Colonic mucosa (tissue), 4 donors: Measurements from ENCODE around the gene LDAF1. TPM values are rescaled to one million over a fixed set of nuclear protein-coding genes. Genes with fewer than 3 reads are reported as not detected.
A peak's percentile ranks its signal among the peaks of the same experiment; 100 is the strongest.

Source experiments
- DNase-seq: peaks from one replicate; pipeline ENCODE4 v3.0.0-alpha.2; 2020
- H3K27ac ChIP-seq: fragments of 200-600 bp; one replicate; pipeline ENCODE4 v1.8.0; 2021
- H3K27me3 ChIP-seq: fragments of 200-600 bp; one replicate; pipeline ENCODE4 v1.8.0; 2021
- H3K36me3 ChIP-seq: fragments of 200-600 bp; one replicate; pipeline ENCODE4 v1.8.0; 2021
- H3K4me1 ChIP-seq: fragments of 200-600 bp; one replicate; pipeline ENCODE4 v1.8.0; 2021; ENCODE audit warnings: mild to moderate bottlenecking
- H3K4me3 ChIP-seq: fragments of 200-600 bp; one replicate; pipeline ENCODE4 v1.8.0; 2021
- H3K9ac ChIP-seq, 2 donors: one replicate each; pipeline ENCODE4 v1.7.0; 2013; ENCODE audit warnings: control low read depth in 2 of 2, low read depth in 2 of 2, low read length in 2 of 2
- H3K9me3 ChIP-seq: fragments of 200-600 bp; one replicate; pipeline ENCODE4 v1.8.0; 2021
- CTCF ChIP-seq: fragments of 200-600 bp; IDR thresholded peaks from one replicate; pipeline ENCODE4 v1.8.0; 2022; ENCODE audit warnings: antibody characterized with exemption, mild to moderate bottlenecking
- intact Hi-C: fragments of 100-400 bp; cut with DNase I; formaldehyde crosslinking; loops from one replicate; pipeline ENCODE4 v1.14.1; 2022
- total RNA-seq, 2 donors: library from RNA; stranded (reverse); fragmentation: NEBNext Ultra II Directional in 1 of 2; extraction: Animal tissue kit (Norgen Biotek cat#: 25700) in 1 of 2; gene quantifications; one replicate each; pipeline ENCODE4 v1.2.1, GENCODE V29; 2021
- donor health status: healthy.
- donor health status: DM: no; HTN: no; CAD: no.
- donor health status: DM: no; HTN: no; CAD: no.

Gene LDAF1
- total RNA-seq, 2 donors from 2014 or later, result 25.6 to 58.2 TPM

DNA sequence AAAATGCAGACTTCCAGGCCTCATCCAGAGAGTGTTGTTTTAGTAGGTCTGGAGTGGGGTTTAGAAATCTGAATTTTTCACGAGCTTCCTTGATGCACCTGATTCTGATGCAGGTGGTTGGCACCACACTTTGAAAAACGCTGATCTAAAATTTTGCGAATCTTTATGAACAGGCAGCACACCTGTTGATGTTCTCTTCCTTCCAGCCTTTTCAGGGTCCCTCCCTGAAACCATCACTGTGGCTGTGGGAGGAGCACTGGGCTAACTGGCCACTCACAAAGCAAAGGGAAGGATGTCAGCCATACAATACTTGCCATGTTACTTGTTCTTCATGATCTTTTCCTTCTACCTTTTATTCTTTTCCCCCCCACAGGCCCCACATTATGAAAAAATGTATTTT is 14.2 kb downstream of the LDAF1 start:
- H3K9me3 ChIP-seq, result no peaks in the 10 kb centered on the region
- no peaks in the 10 kb centered on the region for H3K4me1 ChIP-seq
- H3K36me3 ChIP-seq, result peaks cover 6% of the 10 kb centered on the region
- no peaks in the 10 kb centered on the region for H3K27me3 ChIP-seq
- DNase-seq, result no peak
- no peak overlapping the region for H3K9ac ChIP-seq
- H3K4me3 ChIP-seq, result no peak overlapping the region
- TF ChIP-seq CTCF, result no peak
- intact Hi-C loops, result no loop called here
- H3K27ac ChIP-seq, result no peak overlapping the region

DNA sequence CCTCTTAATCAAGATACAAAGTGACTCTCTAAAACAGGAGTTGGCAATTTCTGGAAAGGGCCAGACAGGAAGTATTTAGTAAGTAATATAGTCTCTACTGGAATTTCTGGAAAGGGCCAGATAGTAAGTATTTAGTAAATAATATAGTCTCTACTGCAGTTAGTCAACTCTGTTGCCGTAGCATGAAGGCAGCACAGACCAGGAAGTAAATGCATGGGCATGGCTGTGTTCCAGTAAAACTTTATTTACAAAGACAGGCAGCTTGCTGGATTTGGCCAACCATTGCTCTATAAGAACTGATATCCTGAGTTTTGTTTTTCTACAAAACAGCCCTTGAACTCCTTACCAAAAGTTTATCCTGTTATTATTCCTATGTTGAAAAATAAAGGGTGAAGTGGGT is 16.9 kb downstream of the LDAF1 start:
- no peaks in the 10 kb centered on the region for H3K4me1 ChIP-seq
- no peak overlapping the region for H3K9ac ChIP-seq
- H3K4me3 ChIP-seq, result no peak overlapping the region
- peaks cover 6% of the 10 kb centered on the region for H3K36me3 ChIP-seq
- DNase-seq, result peak; percentile 57
- H3K27me3 ChIP-seq, result no peaks in the 10 kb centered on the region
- intact Hi-C loops, result no loop called here
- no peaks in the 10 kb centered on the region for H3K9me3 ChIP-seq
- no peak for TF ChIP-seq CTCF
- peak overlapping the region; percentile 18 for H3K27ac ChIP-seq

GRCh38 chr16:21179126-21179982 is 20.9 kb downstream of the LDAF1 start:
- no peak for TF ChIP-seq CTCF
- H3K9ac ChIP-seq, result no peak overlapping the region
- no peaks in the 10 kb centered on the region for H3K27me3 ChIP-seq
- H3K4me3 ChIP-seq, result no peak overlapping the region
- no peak overlapping the region for H3K27ac ChIP-seq
- no peak for DNase-seq
- H3K9me3 ChIP-seq, result no peaks in the 10 kb centered on the region
- intact Hi-C loops, result no loop called here
- H3K36me3 ChIP-seq, result peaks cover 2% of the 10 kb centered on the region
- H3K4me1 ChIP-seq, result no peaks in the 10 kb centered on the region

DNA sequence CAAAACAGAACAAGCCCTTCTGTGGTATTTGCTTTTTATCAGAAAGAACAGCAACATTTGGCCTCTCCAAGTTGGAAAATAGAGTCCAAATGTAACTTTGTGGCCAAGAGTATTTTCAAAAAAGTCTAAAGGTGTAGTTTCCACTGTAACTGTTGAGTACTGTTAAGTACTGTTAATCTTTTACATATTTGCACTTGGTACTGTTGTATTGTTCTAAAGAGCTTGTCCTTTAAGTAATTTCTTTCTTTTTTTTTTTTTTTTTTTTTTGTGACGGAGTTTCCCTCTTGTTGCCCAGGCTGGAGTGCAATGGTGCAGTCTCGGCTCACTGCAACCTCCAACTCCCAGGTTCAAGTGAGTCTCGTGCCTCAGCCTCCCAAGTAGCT is 21.5 kb downstream of the LDAF1 start:
- no peak for DNase-seq
- intact Hi-C loops, result no loop called here
- Histone ChIP-seq H3K9ac (no peak overlapping the region), H3K27ac (no peak overlapping the region), H3K9me3 (no peaks in the 10 kb centered on the region), H3K4me1 (no peaks in the 10 kb centered on the region), H3K27me3 (no peaks in the 10 kb centered on the region), H3K36me3 (no peaks in the 10 kb centered on the region), H3K4me3 (no peak overlapping the region)
- TF ChIP-seq CTCF, result no peak

- Histone ChIP-seq H3K27ac (no peak overlapping the region), H3K36me3 (no peaks in the 10 kb centered on the region), H3K27me3 (no peaks in the 10 kb centered on the region), H3K4me3 (no peak overlapping the region), H3K9me3 (no peaks in the 10 kb centered on the region), H3K4me1 (peaks cover 3% of the 10 kb centered on the region), H3K9ac (no peak overlapping the region)
- intact Hi-C loops, result no loop called here
- no peak for TF ChIP-seq CTCF
- no peak for DNase-seq
Measured at GRCh38 chr16:21183995-21184394, 25.5 kb downstream of the LDAF1 start.
